IPS DF 6.9 (cell line): Measurements from ENCODE around the gene SLC6A6.

ENCODE experiments used
- DNase-seq: peaks from one replicate; pipeline ENCODE4 v3.0.0-alpha.2; 2013; ENCODE audit warnings: low read depth, low spot score
- H3K27ac ChIP-seq: one replicate; pipeline ENCODE4 v1.5.1; 2013; ENCODE audit warnings: low read length, control low read depth
- H3K27me3 ChIP-seq: 2 replicates; pipeline ENCODE4 v1.6.1; 2013; ENCODE audit warnings: mild to moderate bottlenecking, low read length; ENCODE audit not compliant: control insufficient read depth, insufficient read depth
- H3K36me3 ChIP-seq: 2 replicates; pipeline ENCODE4 v1.6.1; 2013; ENCODE audit warnings: low read length; ENCODE audit not compliant: control insufficient read depth, insufficient read depth
- H3K4me1 ChIP-seq: 2 replicates; pipeline ENCODE4 v1.6.1; 2013; ENCODE audit warnings: low read length; ENCODE audit not compliant: control insufficient read depth, insufficient read depth
- H3K4me3 ChIP-seq: 2 replicates; pipeline ENCODE4 v1.5.1; 2013; ENCODE audit warnings: mild to moderate bottlenecking, low read length
- H3K9me3 ChIP-seq: 2 replicates; pipeline ENCODE4 v1.6.1; 2013; ENCODE audit warnings: low read length, inconsistent platforms; ENCODE audit not compliant: control insufficient read depth, insufficient read depth
- WGBS: extraction: QIAGEN DNeasy Blood & Tissue Kit; methylation state at CpG from one replicate; pipeline ENCODE4 v1.1.7; 2013; ENCODE audit warnings: mixed read lengths, missing lambda C conversion rate; ENCODE audit not compliant: insufficient read length, insufficient coverage; 5-methylcytosine and 5-hydroxymethylcytosine counted together

SLC6A6 gene

DNA sequence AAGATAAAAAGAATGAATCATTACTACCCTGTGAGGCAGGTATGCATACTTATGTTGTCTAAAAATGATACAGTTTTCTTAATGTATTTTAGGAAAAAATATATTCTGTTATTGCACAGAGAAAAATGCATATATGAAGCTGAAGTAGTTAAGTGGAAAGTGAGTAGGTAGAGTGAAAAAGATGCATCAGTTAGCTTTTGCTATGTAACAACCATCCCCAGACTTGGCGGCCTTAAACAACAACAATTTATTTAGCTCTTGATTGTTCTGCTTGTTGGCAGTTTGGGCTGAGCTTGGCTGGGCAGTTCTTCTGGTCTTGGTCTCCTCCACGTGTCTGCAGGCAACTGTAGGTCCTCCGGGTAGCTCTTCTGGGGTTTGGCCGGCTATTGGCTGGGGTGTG, 45.7 kb downstream of the SLC6A6 start:
- peaks cover 47% of the 10 kb centered on the region for H3K36me3 ChIP-seq
- no peaks in the 10 kb centered on the region for H3K9me3 ChIP-seq
- no peak overlapping the region for H3K4me3 ChIP-seq
- WGBS: no CpG with 5 or more reads among the region's 4 CpGs
- H3K27me3 ChIP-seq: no peaks in the 10 kb centered on the region
- no peak overlapping the region for H3K27ac ChIP-seq
- H3K4me1 ChIP-seq: no peaks in the 10 kb centered on the region
- no peak for DNase-seq

DNA sequence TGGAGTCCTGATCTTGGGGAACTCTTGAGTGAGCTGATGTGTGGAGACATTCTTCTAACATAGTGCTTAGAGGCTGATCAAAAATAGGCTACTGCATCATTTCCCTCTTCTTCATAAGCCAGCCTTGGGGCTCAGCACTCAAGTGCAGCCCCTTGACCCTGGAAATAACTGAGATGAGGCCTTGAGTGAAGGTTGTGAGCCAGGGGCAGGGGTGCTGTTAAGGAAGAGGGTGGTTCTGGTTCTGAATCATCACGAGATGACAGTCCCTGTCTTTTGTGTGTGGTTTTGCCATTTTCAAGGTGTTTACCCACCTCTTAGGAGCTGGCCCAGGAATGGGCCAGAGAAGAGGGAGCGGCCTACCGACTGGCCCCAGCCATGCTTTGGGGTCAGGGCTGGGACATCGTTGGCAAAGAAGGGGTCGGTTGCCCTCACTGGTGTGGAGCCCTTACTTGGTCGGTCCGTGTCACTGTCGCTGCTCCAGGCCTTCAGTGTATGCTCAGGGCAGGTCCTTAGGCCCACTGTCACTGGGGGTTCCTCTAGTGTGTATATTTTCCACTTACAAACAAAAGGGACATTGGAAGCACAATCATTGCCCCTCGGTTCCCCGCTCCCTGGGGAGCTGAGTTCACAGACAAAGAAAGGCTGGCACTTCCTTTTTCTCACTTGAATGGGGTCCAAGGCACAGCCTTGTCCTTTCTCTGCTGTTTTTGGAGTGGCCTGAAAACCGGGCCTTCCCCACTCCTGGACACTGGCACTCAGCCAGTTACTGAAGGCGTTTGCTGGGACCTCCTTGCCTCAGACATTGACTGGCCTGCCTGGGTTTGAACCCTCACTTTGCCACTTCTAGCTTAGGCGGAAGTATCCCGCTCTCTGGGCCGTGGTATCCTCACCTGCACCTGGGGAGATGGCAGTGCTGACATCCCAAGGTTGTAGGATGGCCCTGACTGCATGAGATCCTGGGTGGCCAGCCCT, 46.6 kb downstream of the SLC6A6 start:
- Histone ChIP-seq H3K9me3 (no peaks in the 10 kb centered on the region), H3K27me3 (no peaks in the 10 kb centered on the region), H3K4me1 (no peaks in the 10 kb centered on the region), H3K27ac (no peak overlapping the region), H3K4me3 (no peak overlapping the region), H3K36me3 (peaks cover 40% of the 10 kb centered on the region)
- DNase-seq: no peak
- no CpG with 5 or more reads among the region's 15 CpGs for WGBS

DNA sequence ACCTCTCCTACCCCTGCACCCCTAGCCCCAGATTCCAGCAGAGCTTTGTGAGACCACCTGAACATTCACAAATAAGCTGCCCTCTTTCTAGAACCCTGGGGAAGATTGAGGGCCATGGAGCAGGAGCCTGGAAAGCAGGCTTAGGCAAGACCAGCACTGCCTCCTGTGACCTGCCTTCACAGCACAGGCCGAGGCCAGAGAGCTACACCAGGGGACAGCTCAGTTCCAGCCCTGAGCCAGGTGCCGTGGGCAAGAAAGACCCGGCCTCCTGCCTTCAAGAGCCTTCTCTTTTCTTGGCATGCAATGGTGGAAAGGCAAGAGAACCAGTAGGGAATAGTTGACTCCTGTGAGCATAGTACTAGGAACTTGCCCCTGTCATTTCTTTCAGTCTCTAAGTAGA, 48.1 kb downstream of the SLC6A6 start:
- no CpG with 5 or more reads among the region's 3 CpGs for WGBS
- H3K9me3 ChIP-seq: no peaks in the 10 kb centered on the region
- H3K4me1 ChIP-seq: no peaks in the 10 kb centered on the region
- DNase-seq: no peak
- peaks cover 46% of the 10 kb centered on the region for H3K36me3 ChIP-seq
- H3K27me3 ChIP-seq: no peaks in the 10 kb centered on the region
- no peak overlapping the region for H3K27ac ChIP-seq
- no peak overlapping the region for H3K4me3 ChIP-seq

DNA sequence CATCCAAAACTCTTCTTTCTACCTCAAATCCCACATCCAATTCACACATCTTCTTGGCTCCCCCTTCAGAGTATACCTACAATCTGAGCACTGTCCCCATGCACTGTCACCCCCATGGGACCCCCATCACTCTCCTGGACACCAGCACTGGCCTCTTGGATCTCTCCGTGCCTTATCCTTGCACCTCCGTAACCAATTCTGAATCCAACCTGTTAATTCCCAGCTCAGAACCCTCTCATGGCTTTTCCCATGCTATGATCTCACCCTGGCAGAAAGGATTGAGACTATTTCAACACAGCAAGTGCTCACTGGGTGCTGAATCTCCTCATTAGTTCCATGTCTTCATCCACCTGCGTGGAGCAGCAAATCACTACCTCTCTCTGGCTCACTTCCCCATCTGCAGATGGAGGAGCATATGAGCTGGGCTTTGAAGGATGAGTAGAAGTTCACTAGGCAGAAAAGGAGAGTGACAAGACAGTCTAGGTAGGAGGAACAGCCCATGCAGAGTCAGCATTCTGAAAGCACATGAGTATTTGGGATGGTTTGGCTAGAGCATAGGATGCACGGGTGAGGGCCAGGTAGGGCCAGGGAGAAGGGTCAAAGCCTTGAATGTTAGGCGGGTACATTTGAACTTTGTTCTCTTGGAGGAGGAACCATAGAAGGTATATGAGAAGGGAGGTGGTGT, 48.7 kb downstream of the SLC6A6 start:
- no peak for DNase-seq
- H3K9me3 ChIP-seq: no peaks in the 10 kb centered on the region
- H3K36me3 ChIP-seq: peaks cover 41% of the 10 kb centered on the region
- WGBS: no CpG with 5 or more reads among the region's 5 CpGs
- H3K4me3 ChIP-seq: no peak overlapping the region
- no peaks in the 10 kb centered on the region for H3K4me1 ChIP-seq
- H3K27ac ChIP-seq: no peak overlapping the region
- no peaks in the 10 kb centered on the region for H3K27me3 ChIP-seq

DNA sequence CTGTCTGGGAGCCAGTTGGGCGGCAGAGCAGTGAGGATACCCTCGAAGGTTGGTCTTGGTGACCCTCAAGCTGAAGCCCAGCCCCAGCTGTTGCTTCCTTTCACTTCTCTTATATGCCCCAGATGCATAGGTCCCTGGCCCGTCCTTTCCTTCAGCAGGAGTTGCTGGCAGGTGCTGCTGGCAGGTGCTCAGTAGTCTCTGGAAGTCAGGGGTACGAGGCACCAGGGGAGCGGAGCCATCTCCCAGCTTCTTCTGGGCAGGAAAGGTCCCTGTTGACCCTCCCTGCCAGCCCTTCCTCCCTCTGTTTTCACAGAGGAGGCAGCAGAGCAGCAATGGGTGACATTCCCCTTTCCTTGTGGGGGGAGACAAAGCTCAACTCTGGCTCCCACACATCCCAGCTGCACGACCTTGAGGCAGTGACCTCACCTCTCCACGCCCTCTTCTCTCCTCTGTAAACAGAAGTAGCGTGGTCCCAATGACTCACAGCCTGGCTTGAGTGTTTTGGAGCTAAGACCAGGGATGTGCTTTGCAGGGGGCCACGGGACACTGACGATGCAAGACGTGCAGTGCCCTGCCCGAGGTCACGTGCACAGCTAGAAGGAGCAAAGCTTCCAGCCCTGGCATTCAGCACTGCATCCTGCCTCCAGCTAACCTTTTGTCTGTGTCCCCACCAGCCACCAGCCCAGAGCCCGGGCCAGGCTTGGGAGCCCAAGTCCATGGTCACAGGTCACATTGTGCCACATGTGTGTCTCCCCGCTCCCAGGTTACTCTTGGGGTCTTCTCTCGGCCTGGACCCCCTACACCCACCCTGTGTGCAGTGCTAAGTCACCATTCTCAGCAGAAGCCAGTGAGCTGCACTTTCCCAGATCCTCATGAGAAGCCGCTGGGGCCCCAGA, 49.7 kb downstream of the SLC6A6 start:
- Histone ChIP-seq H3K4me3 (no peak overlapping the region), H3K9me3 (no peaks in the 10 kb centered on the region), H3K36me3 (peaks cover 38% of the 10 kb centered on the region), H3K4me1 (no peaks in the 10 kb centered on the region), H3K27me3 (no peaks in the 10 kb centered on the region), H3K27ac (no peak overlapping the region)
- no CpG with 5 or more reads among the region's 17 CpGs for WGBS
- DNase-seq: no peak

DNA sequence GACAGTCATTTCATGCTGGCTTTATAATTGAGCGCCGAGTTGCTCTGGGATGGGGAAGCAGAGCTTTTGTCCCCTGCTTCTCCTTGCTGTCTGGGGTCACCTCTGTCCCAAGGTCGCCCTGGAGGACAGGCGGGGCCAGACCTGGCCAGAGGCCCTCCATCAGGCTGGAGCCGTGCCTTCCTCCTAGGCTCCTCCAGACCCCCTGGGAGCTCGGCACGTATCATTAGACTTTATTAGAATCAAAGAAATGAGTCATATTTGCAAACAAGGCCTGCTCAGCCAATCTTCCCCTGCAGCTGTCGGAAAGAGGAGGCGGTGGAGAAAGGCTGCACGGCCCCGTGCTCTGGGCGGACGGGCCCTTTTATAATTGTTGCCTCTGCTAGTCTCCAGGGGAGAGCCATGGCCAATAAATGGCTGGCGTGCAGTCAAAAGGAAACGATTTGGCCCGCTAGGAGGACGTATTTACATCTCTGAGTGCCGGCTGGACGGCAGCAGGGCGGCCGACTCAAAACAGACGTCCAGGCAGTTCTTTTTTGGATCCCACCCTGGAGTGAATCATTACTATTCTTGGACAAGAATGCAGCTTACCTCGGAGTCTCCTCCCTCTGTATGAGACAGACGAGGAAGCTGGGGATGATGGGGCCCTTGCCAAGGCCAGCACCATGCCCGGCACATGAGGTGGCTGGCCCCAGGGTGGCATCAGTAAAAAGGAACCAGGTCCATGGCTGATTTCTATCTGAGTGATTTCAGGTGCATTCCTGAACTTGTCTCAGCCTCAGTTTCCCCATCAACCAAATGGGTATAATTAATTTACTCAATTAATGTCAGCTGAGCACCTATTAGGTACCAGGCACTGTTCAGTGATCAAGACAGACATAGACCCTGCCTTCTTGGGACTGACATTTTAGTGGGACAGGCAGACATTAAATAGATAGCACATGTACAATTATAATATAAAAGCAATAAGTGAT, 50.6 kb downstream of the SLC6A6 start:
- no peak for DNase-seq
- no peaks in the 10 kb centered on the region for H3K27me3 ChIP-seq
- H3K36me3 ChIP-seq: peaks cover 32% of the 10 kb centered on the region; the same call in 1 of the 2 replicates
- H3K4me3 ChIP-seq: no peak overlapping the region
- 0 out of 2 replicates have a peak, but pooled peaks cover 2% of the 10 kb centered on the region for H3K4me1 ChIP-seq
- no CpG with 5 or more reads among the region's 25 CpGs for WGBS
- no peaks in the 10 kb centered on the region for H3K9me3 ChIP-seq
- H3K27ac ChIP-seq: no peak overlapping the region

DNA sequence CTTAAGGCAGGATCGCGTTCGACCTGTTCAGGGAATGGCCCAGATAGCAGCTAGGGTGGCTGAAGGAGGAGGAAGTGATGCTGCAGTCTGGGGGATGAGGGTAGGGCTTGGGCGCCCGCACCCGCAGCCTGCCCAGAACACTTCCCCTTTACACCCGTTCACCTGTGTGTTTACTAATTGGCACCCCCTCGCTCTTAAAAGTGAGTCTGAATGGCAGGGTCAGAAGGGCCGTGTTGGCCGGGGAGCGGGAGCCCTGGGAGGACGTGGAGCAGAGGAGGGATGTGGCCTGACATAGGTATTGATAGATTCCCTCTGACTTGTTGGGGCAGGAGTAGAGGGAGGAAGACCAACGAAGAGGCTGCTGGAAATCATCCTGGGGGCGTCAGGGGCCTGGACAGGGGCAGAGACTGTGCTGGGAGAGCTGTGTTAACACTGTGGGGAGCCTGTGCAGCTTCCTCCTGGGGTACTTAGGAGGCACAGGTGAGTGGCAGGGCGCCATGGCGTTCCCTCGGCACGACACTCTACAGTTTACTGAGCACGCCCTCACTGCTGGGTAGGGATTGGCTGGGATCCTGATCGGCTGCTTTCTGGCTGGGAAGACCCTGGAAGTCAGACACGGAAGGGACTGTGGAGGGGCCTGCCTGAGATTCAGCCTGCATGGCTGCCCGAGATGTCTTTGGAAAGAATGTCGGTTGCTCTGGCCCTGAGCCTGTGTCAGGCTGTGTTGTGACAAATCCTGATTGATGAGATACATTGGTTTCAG, 51.7 kb downstream of the SLC6A6 start:
- Histone ChIP-seq H3K27ac (no peak overlapping the region), H3K4me1 (0 out of 2 replicates have a peak, but pooled peaks cover 2% of the 10 kb centered on the region), H3K4me3 (no peak overlapping the region), H3K9me3 (no peaks in the 10 kb centered on the region), H3K27me3 (no peaks in the 10 kb centered on the region), H3K36me3 (peaks cover 22% of the 10 kb centered on the region; the same call in 1 of the 2 replicates)
- DNase-seq: no peak
- no CpG with 5 or more reads among the region's 23 CpGs for WGBS

DNA sequence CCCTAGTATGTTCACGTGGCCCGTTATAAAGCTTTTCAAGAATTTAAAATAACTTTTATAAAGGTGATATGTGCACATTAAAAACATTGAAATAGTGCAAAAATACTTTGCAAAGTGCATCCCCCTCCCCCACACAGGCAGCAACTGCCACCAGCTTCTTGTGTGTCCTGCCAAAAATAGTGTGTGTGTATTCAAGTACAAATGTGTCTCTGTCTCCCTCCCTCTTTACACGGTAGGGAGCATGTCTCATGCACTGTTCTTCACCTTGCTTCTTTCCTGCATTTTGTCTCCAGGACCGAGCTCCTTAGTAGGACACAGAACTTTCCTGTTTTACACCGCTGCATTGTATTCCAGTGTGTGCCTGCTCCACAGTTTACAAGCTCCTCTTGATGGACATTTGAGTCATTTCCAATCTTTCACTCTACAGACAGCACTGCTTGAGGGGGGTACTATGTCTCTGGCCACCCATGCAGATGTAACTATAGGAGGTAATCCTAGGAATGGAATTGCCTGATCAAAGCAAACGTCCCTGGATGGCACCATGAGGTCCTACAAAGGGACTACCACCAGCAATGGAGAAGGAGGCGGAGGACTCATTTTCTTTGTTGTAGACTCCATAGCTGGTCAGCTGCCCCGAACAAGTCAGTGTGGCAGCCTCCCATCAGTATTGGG, 52.4 kb downstream of the SLC6A6 start:
- Histone ChIP-seq H3K4me1 (0 out of 2 replicates have a peak, but pooled peaks cover 2% of the 10 kb centered on the region), H3K27ac (no peak overlapping the region)
- no peak for DNase-seq

More for the DNA sequence above, 52.4 kb downstream of the SLC6A6 start:
- no peaks in the 10 kb centered on the region for H3K27me3 ChIP-seq
- WGBS: no CpG with 5 or more reads among the region's 8 CpGs
- no peaks in the 10 kb centered on the region for H3K9me3 ChIP-seq
- no peak overlapping the region for H3K4me3 ChIP-seq
- H3K36me3 ChIP-seq: peaks cover 18% of the 10 kb centered on the region; the same call in 1 of the 2 replicates
